HL-60/S4 treated with retinoic acid at 250 ng/mL for 4 days and 3 days (cell line): ENCODE results near the gene PLCB2.

Source experiments
- in situ Hi-C: fragments of 300-500 bp; cut with MboI; formaldehyde crosslinking; loops from 2 replicates; pipeline ENCODE4 v1.7.0; 2022; ENCODE audit warnings: low sequenced_read_pairs

PLCB2 gene

GRCh38 chr15:40306371-40306770 lies 1.4 kb downstream of the PLCB2 start:
- in situ Hi-C loops = no loop called here

GRCh38 chr15:40305281-40305680 lies 2.5 kb downstream of the PLCB2 start:
- in situ Hi-C loops = no loop called here

- in situ Hi-C loops = no loop called here
Measured at GRCh38 chr15:40303576-40303975, 4.2 kb downstream of the PLCB2 start.

GRCh38 chr15:40302981-40303380 lies 4.8 kb downstream of the PLCB2 start:
- in situ Hi-C loops = no loop called here

- in situ Hi-C loops = no loop called here
Measured at GRCh38 chr15:40302288-40302886, 5.3 kb downstream of the PLCB2 start.

GRCh38 chr15:40301467-40302179 lies 6.1 kb downstream of the PLCB2 start:
- in situ Hi-C loops = no loop called here

- in situ Hi-C loops = no loop called here
Measured at GRCh38 chr15:40300771-40301170, 7.0 kb downstream of the PLCB2 start.

- in situ Hi-C loops = no loop called here
Measured at GRCh38 chr15:40300367-40300766, 7.4 kb downstream of the PLCB2 start.

- in situ Hi-C loops = no loop called here
Measured at GRCh38 chr15:40298216-40298935, 9.4 kb downstream of the PLCB2 start.

- in situ Hi-C loops = no loop called here
Measured at GRCh38 chr15:40297356-40297755, 10.4 kb downstream of the PLCB2 start.

- in situ Hi-C loops = no loop called here
Measured at GRCh38 chr15:40296561-40297230, 11.0 kb downstream of the PLCB2 start.

- in situ Hi-C loops = no loop called here
Measured at GRCh38 chr15:40295877-40296560, 11.7 kb downstream of the PLCB2 start.

GRCh38 chr15:40295297-40295696 lies 12.4 kb downstream of the PLCB2 start:
- in situ Hi-C loops = no loop called here

- in situ Hi-C loops = no loop called here
Measured at GRCh38 chr15:40293905-40294895, 13.5 kb downstream of the PLCB2 start.

GRCh38 chr15:40293006-40293405 lies 14.7 kb downstream of the PLCB2 start:
- in situ Hi-C loops = no loop called here

- in situ Hi-C loops = no loop called here
Measured at GRCh38 chr15:40292246-40292645, 15.5 kb downstream of the PLCB2 start.

GRCh38 chr15:40290918-40291574 lies 16.7 kb downstream of the PLCB2 start:
- in situ Hi-C loops = no loop called here

GRCh38 chr15:40290545-40290917 lies 17.2 kb downstream of the PLCB2 start:
- in situ Hi-C loops = no loop called here

- in situ Hi-C loops = no loop called here
Measured at GRCh38 chr15:40289140-40289775, 18.5 kb downstream of the PLCB2 start.
